A549 (cell line): ENCODE results near the gene SLC6A5. TPM values are rescaled to one million over a fixed set of nuclear protein-coding genes. Genes with fewer than 3 reads are reported as not detected.

Experiments
- ATAC-seq, 2 experiments: fragments of 200-7000 bp in 1 of 2; fragments of >200 bp in 1 of 2; cut with Nextera tagmentation in 1 of 2; cut with Tn5 transposase in 1 of 2; 3 replicates each; pipeline versions ENCODE4 v1.8.0 to v1.9.1; 2018 to 2020; ENCODE audit warnings: mild to moderate bottlenecking in 1 of 2, moderate library complexity in 1 of 2
- CTCF ChIA-PET: fragments of 300-600 bp; sonication (Branson Sonifier 250); formaldehyde crosslinking; extraction: SDS; loops from one replicate; lab custom pipeline; 2021; ENCODE audit warnings: antibody characterized with exemption, inconsistent platforms; lab: Yijun Ruan, JAX
- POLR2A ChIA-PET: fragments of 350-600 bp; formaldehyde crosslinking; extraction: SDS; loops from one replicate; lab custom pipeline; 2021; ENCODE audit warnings: antibody characterized with exemption, inconsistent platforms; lab: Yijun Ruan, JAX
- DNase-seq, 2 experiments: peaks; one replicate each; pipeline versions ENCODE4 v3.0.0 to v3.0.0-alpha.2; 2011 to 2016; ENCODE audit warnings: low read depth in 1 of 2, low spot score in 1 of 2
- FAIRE-seq: peaks from 2 replicates; lab custom pipeline; 2011; peaks lifted over from hg19 to GRCh38; lab: Jason Lieb, UNC
- H3K27ac ChIP-seq, 2 experiments: fragments of >200 bp; sonication (Bioruptor Twin); formaldehyde crosslinking; 3 replicates each; pipeline ENCODE4 v1.5.1; 2016 to 2017
- H3K4me1 ChIP-seq: fragments of >200 bp; sonication (Bioruptor Twin); formaldehyde crosslinking; 3 replicates; pipeline ENCODE4 v1.6.1; 2016
- H3K4me2 ChIP-seq: fragments of >200 bp; sonication (Bioruptor Twin); formaldehyde crosslinking; 3 replicates; pipeline ENCODE4 v1.6.1; 2016
- H3K4me3 ChIP-seq: fragments of >200 bp; sonication (Bioruptor Twin); formaldehyde crosslinking; 3 replicates; pipeline ENCODE4 v1.5.1; 2016
- H3K9me3 ChIP-seq: fragments of >200 bp; sonication (Bioruptor Twin); formaldehyde crosslinking; 3 replicates; pipeline ENCODE4 v1.6.1; 2016
- BHLHE40 ChIP-seq: IDR thresholded peaks from 2 replicates; pipeline ENCODE4 v1.6.1; 2012; ENCODE audit warnings: low read depth, low read length, inconsistent platforms
- EHF ChIP-seq: fragments of 250-450 bp; sonication (Bioruptor Pico); IDR thresholded peaks from 2 replicates; pipeline ENCODE4 v1.5.0; 2020; ENCODE audit warnings: mild to moderate bottlenecking
- FOSL2 ChIP-seq, 2 experiments: fragments of 450-650 bp in 1 of 2; fragments of >200 bp in 1 of 2; sonication (Bioruptor Twin) in 1 of 2; formaldehyde crosslinking; IDR thresholded peaks; 2 replicates each; pipeline versions ENCODE4 v1.5.0 to v1.6.1; 2016 to 2020; ENCODE audit warnings: mild to moderate bottlenecking in 1 of 2, moderate library complexity in 1 of 2
- JUNB ChIP-seq: fragments of >200 bp; sonication (Bioruptor Twin); formaldehyde crosslinking; IDR thresholded peaks from 2 replicates; pipeline ENCODE4 v1.6.1; 2016
- KDM1A ChIP-seq: fragments of 200-600 bp; sonication (generic); IDR thresholded peaks from 2 replicates; pipeline ENCODE4 v1.6.1; 2016; ENCODE audit warnings: low read depth, mild to moderate bottlenecking
- MAZ ChIP-seq: fragments of 150-350 bp; IDR thresholded peaks from 2 replicates; pipeline ENCODE4 v1.6.1; 2014; ENCODE audit warnings: antibody characterized with exemption, low read depth, low read length, borderline replicate concordance
- NPAS2 ChIP-seq: fragments of 250-450 bp; sonication (Bioruptor Pico); IDR thresholded peaks from 2 replicates; pipeline ENCODE4 v1.8.0; 2022; ENCODE audit warnings: mild to moderate bottlenecking, moderate library complexity, borderline replicate concordance
- PHF8 ChIP-seq: fragments of 200-600 bp; sonication (generic); IDR thresholded peaks from 2 replicates; pipeline ENCODE4 v1.6.1; 2016; ENCODE audit warnings: low read depth, mild to moderate bottlenecking, antibody characterized with exemption, moderate library complexity, borderline replicate concordance
- RAD21 ChIP-seq, 2 experiments: fragments of >200 bp in 1 of 2; sonication (Bioruptor Twin) in 1 of 2; formaldehyde crosslinking in 1 of 2; IDR thresholded peaks in 1 of 2; conservative IDR thresholded peaks in 1 of 2; 2 replicates in 1 of 2; 3 replicates in 1 of 2; pipeline ENCODE4 v1.6.1; 2012 to 2018; ENCODE audit warnings: inconsistent platforms in 1 of 2
- RCOR1 ChIP-seq: fragments of 150-350 bp; IDR thresholded peaks from 2 replicates; pipeline ENCODE4 v1.6.1; 2014; ENCODE audit warnings: antibody characterized with exemption, low read length, low read depth
- SMC3 ChIP-seq: fragments of >200 bp; sonication (Bioruptor Twin); formaldehyde crosslinking; IDR thresholded peaks from 3 replicates; pipeline ENCODE4 v1.6.1; 2018; ENCODE audit warnings: inconsistent platforms
- ZC3H11A ChIP-seq: fragments of 450-650 bp; IDR thresholded peaks from 2 replicates; pipeline ENCODE4 v1.6.1; 2014; ENCODE audit warnings: antibody characterized with exemption, mild to moderate bottlenecking
- WGBS: methylation state at CpG from one replicate; pipeline ENCODE4 v1.1.6; 2017; ENCODE audit errors: missing lambda C conversion rate; 5-methylcytosine and 5-hydroxymethylcytosine counted together
- polyA plus RNA-seq, 4 experiments: library from polyadenylated mRNA; depleted of rRNA in 3 of 4; stranded (reverse); fragments of >200 nt; fragmentation: RNase III in 1 of 4; extraction: RNeasy Plus Mini Kit Qiagen cat#74134 plus additional on column Dnase treatment in 1 of 4; gene quantifications; 2 replicates in 3 of 4; 3 replicates in 1 of 4; pipeline ENCODE4 v1.2.3, GENCODE V29; 2011 to 2017
- TF ChIP-seq, protein P1 (sequence below): IDR thresholded peaks from 2 replicates; pipeline ENCODE4 v1.6.1; 2012; ENCODE audit warnings: low read depth, borderline replicate concordance
- TF ChIP-seq, protein P2 (sequence below): IDR thresholded peaks from 2 replicates; pipeline ENCODE4 v1.6.1; 2012
- TF ChIP-seq, protein P3 (sequence below): fragments of >200 bp; sonication (Bioruptor Twin); formaldehyde crosslinking; IDR thresholded peaks from 3 replicates; pipeline ENCODE4 v1.6.1; 2016

SLC6A5 gene
- polyA plus RNA-seq, 2 of the 4 experiments (the other 2 are of a cell fraction): not detected

DNA sequence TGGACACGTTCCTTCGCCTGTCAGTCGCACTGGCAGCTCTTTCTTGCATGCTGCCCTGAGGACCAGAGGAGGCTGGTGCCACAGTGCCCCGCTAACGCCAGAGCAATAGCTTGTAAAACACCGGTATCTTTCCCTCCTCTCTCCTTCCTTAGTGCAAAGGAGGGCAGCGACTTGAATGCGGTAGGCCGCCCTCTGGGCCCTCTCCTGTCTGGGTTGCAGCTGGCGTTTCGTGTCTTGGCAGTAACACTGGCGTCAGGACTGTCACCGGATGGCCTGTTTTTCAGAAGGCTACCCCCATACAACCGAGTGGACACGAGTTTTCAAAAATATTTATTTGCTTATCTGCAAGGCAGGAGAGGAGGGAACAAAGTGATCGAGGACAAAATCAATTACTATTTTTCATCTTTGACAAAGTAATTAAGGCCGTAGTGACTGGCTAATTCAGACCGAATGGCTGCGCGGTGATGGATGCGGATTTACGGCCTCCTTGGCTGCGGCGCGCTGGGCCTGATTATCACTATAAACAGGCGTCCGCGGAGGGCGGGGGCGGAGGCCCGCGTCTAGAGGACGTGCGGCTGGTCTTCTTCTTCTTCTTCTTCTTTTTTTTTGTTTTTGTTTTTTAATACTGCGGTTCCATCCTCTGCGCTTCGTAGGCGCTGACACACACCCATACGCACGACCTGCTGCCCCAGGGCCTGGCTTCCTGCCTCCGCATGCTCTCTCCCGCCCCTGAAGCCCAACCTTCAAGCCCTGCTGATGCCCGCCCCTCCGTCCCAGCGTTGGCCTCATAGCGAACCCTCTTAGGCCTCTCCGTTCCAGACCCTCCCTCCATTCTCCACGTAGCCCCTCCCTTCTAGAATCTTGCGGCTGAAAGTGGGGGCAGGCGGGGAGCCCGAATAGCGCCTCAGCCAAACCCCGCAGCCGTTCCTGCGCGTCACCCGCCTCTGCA lies 2.9 kb upstream of the SLC6A5 start (continued):
- TF ChIP-seq KDM1A (no peak), RCOR1 (no peak), ZC3H11A (no peak), MAZ (no peak), BHLHE40 (no peak), PHF8 (no peak), FOSL2 (IDR thresholded peaks at IDR 0.05) (no peak), FOSL2 (CRISPR knock-in tag; IDR thresholded peaks at IDR 0.05) (no peak)

DNA sequence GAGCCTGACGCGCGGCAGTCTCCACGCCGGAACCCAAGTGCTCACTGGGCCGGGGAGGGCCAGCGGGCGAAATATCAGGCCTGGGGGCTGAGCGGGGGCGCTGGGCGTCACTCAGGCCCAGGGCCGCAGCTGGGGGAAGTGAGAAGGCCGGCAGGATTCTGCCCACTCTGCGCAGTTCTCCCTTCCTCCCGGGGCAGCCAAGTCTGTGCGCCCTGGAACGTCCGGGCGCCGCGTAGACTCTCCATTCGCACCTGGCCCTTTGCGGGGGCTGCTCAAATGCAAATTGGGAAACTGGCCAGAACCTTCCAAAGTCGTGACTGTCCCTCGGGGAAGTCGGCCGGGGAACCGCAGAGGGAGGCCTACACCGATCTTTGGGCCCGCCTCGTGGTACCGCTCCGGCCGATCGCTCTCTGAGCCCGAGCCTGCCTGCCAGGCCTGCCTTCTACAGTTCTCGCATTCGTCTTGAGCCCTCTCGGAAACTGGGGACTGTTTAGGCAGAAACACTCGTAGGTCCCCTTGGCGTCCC lies 2.2 kb upstream of the SLC6A5 start:
- CTCF ChIA-PET: interaction anchor here (1.5 kb wide), 1 partner anchor 28 kb away, joined by 3 read pairs; no protein-coding TSS in a partner anchor
- Histone ChIP-seq H3K9me3 (0 out of 3 replicates have a peak, but pooled peaks cover 4% of the 10 kb centered on the region), H3K4me1 (no peaks in the 10 kb centered on the region), H3K4me2 (no peak overlapping the region), H3K27ac (no peak overlapping the region), H3K4me3 (no peak overlapping the region)
- FAIRE-seq (no peak), ATAC-seq (no peak), DNase-seq (no peak)
- WGBS: 68% methylated on average over 4 of the region's 41 CpGs
- POLR2A ChIA-PET: no interaction called here
- TF ChIP-seq JUNB (no peak), RAD21 (conservative IDR thresholded peaks at IDR 0.05 in 1 of 2, IDR thresholded peaks at IDR 0.05 in 1 of 2) (no peak), SMC3 (no peak)
- TF ChIP-seq, protein P1, sequence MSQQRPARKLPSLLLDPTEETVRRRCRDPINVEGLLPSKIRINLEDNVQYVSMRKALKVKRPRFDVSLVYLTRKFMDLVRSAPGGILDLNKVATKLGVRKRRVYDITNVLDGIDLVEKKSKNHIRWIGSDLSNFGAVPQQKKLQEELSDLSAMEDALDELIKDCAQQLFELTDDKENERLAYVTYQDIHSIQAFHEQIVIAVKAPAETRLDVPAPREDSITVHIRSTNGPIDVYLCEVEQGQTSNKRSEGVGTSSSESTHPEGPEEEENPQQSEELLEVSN: no peak
- TF ChIP-seq, protein P2, sequence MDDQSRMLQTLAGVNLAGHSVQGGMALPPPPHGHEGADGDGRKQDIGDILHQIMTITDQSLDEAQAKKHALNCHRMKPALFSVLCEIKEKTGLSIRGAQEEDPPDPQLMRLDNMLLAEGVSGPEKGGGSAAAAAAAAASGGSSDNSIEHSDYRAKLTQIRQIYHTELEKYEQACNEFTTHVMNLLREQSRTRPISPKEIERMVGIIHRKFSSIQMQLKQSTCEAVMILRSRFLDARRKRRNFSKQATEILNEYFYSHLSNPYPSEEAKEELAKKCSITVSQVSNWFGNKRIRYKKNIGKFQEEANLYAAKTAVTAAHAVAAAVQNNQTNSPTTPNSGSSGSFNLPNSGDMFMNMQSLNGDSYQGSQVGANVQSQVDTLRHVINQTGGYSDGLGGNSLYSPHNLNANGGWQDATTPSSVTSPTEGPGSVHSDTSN: no peak
- TF ChIP-seq, protein P3, sequence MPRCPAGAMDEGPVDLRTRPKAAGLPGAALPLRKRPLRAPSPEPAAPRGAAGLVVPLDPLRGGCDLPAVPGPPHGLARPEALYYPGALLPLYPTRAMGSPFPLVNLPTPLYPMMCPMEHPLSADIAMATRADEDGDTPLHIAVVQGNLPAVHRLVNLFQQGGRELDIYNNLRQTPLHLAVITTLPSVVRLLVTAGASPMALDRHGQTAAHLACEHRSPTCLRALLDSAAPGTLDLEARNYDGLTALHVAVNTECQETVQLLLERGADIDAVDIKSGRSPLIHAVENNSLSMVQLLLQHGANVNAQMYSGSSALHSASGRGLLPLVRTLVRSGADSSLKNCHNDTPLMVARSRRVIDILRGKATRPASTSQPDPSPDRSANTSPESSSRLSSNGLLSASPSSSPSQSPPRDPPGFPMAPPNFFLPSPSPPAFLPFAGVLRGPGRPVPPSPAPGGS: no peak

DNA sequence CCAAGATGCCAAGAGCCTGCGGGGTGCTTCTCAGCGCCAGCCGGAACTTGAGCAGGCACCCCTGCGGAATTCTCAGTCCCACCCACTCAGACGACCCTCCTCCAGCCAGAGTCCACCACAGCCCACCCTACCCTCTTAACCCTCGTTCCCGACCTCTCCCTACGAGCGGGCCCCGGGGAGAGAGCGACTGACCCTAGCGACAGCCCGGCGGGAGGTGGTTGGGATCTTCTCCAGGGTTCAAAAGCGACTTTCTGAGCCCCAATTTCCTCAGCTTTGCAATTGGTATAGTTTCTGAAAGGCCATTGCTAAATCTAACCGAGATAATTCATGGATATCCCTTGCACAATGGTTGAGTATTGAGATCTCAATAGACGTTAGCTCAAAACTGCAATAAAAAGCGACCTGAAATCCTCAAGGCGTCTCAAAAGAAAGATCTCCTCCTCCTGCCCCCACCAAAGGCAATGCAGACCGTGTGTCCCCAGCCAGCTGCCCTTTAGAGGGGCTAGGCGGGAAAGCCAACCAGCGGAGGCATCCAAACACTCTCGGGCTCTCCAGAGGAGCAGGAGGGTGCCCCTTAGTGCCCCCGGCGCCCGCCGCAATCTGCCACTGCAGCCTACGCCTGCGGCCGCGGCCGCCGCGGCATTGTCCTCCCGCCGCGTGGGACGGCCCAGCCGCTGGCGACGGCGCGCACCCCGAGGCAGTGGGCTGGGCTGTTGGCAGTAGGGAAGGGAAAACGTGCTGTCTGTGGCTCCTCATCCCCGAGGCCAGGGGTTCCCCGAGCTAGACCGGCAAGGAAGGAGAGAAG lies 1.5 kb upstream of the SLC6A5 start:
- TF ChIP-seq EHF (CRISPR knock-in tag) (no peak), NPAS2 (CRISPR knock-in tag) (no peak)
- 0 out of 3 replicates have a peak overlapping the region, but pooled peaks have one; percentile 27 for H3K4me3 ChIP-seq
- H3K4me1 ChIP-seq: no peaks in the 10 kb centered on the region
- ATAC-seq: peak in 1 of 2 experiments; percentile 44; a peak in 2 of 6 replicates
- DNase-seq: no peak
- no peak for FAIRE-seq
- CTCF ChIA-PET: interaction anchor here (1.2 to 1.5 kb wide), 3 partner anchors 12 to 28 kb away, joined by 3 to 9 read pairs (median 3); no protein-coding TSS in a partner anchor
- H3K9me3 ChIP-seq: 0 out of 3 replicates have a peak, but pooled peaks cover 4% of the 10 kb centered on the region
- no peak overlapping the region for H3K27ac ChIP-seq
- H3K4me2 ChIP-seq: peak overlapping the region; percentile 39; the same call in 2 of the 3 replicates
- 35% methylated on average over 34 of the region's 48 CpGs for WGBS
- POLR2A ChIA-PET: no interaction called here
